Right ventricle myocardium inferior (tissue), 1 donor: Measurements from ENCODE around the gene CST11. TPM values are rescaled to one million over a fixed set of nuclear protein-coding genes. Genes with fewer than 3 reads are reported as not detected.

ENCODE experiments used
- ATAC-seq: fragments of 200-7000 bp; cut with Tn5 transposase; one replicate; pipeline ENCODE4 v1.9.1; 2020; ENCODE audit warnings: mild to moderate bottlenecking, moderate library complexity
- DNase-seq: peaks from one replicate; pipeline ENCODE4 v3.0.0; 2021; ENCODE audit errors: missing footprints
- intact Hi-C: fragments of 100-400 bp; cut with DNase I; formaldehyde crosslinking; loops from one replicate; pipeline ENCODE4 v1.11.0; 2022
- total RNA-seq: library from RNA; stranded (reverse); fragmentation: NEBNext Ultra II Directional; extraction: Animal tissue kit (Norgen Biotek cat#: 25700); gene quantifications from one replicate; pipeline ENCODE4 v1.2.1, GENCODE V29; 2021
- donor health status: DM: no; HTN: yes; CAD: no; lungs with severe emphysema.

CST11 gene
- total RNA-seq, 1 donor from 2014 or later: not detected

DNA sequence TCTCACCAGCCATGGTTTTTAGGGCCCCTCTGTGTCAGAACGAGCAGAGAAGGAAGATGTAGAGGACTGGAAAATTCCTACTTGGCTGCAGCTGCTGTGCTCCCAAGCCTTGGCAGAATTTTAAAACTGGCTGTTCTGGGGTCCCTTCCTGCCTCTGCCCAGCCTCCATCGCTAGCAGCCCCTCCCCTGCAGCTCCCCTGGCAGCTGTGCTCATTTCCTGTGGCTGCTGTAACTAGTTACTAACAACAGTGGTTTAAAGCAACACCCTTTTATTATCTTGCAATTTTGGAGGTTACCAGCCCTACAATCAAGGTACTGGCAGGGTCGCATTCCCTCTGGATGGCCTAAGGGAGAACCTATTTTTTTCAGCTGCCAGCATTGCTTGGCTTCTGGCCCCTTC lies 3.7 kb upstream of the CST11 start:
- DNase-seq (no peak), ATAC-seq (no peak)
- intact Hi-C loops: no loop called here

DNA sequence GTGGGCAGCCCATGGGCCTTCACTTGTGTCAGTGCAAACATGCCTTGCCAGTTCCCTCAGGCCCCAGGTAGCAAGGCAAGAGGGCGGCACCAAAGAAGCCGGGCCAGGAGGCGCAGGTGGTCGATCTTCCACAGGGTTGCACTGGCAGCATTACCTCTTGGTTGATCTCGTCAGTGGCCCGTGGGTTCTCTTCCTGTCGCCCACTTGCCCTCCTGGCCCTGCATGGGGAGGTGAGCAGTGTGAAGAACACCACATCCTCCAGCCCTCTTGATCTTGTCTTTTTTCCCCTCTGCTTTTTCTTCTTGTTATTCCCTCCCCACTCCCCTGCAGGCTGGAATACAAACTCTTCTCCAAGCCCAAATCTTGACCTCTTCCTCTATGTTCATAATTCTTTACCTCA lies 3.0 kb upstream of the CST11 start:
- intact Hi-C loops: no loop called here
- DNase-seq: no peak
- no peak for ATAC-seq

DNA sequence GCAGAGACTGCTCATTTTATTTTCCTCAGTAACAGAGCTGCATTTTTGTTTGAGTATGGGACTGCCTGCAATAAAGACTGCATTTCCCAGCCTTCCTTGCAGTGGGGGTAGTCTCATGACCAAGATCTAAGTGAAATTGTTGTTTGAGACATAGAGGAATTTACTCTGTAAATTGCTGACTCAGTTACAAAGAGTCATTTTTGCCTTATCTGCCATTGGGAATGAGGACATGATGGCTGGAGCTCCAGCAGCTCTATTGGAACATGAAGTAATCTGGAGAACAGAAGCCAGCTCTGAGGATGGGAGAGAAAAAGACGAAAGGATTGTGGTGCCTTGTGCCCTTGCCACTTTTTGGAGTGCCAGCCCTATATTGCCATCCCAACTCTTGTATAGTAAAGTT lies 2.1 kb upstream of the CST11 start:
- DNase-seq: no peak
- intact Hi-C loops: no loop called here
- no peak for ATAC-seq

DNA sequence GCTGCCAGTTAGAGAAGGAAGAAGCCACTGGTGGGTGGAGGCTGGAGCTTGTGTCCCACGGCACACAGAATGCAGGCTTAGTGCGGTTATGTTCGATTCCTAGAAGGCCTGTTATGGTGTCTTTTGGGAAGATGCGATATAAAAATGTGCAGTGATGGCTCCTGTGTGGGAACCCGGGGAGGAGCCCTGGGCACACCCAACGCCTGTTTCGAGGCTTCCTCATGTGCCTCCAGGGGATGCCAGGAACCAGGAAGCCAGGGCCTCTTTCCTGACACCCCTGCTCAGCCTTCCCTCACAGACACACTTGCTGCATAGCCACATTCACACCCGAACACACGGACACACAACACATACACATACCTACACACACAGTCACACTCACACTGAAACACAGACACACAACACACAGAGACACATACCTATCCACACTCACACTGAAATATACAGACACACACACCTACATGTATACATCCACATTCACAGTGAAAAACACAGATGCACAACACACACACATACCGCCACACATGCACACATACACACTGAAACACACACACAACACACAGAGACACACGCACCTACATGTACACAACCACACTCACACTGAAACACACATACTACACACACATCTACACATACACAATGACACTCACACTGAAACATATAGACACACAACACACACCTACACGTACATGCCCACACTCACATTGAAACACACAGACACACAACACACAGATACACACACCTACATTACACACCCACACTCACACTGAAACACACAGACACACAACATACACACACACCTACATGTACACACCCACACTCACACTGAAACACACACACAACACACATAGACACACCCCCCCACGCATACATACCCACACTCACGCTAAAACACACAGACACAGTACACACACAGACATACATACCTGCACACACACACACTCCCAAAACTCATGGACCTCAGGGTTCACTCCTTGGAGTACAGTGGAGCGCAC lies 1.2 kb upstream of the CST11 start:
- no peak for DNase-seq
- intact Hi-C loops: no loop called here
- ATAC-seq: no peak

GRCh38 chr20:23451956-23452487 lies 654 bp downstream of the CST11 start:
- intact Hi-C loops: no loop called here
- ATAC-seq (no peak), DNase-seq (no peak)

GRCh38 chr20:23450877-23451276 lies 1.8 kb downstream of the CST11 start:
- intact Hi-C loops: no loop called here
- ATAC-seq: no peak
- DNase-seq: no peak

- DNase-seq (no peak), ATAC-seq (no peak)
- intact Hi-C loops: loop anchor here (10.0 kb wide), 2 partner anchors 765 to 1105 kb away; no protein-coding TSS in a partner anchor
Observed at GRCh38 chr20:23449421-23449820, 3.3 kb downstream of the CST11 start.

DNA sequence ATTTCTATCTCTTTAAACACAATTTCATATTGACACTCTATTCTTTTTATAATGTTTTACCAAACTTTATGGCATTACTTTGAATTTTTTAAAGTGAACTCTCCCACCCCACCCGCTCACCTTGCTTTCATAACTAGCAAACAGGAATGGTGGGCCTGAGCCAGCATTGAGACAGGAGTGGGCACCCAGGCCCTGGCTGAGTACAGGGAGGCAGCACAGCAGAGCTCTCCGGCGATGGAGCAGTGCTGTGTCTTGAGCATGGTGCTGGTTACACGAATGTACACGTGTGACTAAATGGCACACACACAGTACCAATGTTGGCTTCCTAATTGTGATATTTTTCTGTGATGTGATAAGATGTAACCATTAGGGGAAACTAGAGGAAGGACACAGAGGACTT lies 4.5 kb downstream of the CST11 start:
- no peak for ATAC-seq
- no peak for DNase-seq
- intact Hi-C loops: loop anchor here (10.0 kb wide), 2 partner anchors 763 to 1103 kb away; no protein-coding TSS in a partner anchor

- intact Hi-C loops: loop anchor here (1.0 to 10.0 kb wide), 3 partner anchors 96 to 1102 kb away; partner anchors contain the start of gene NXT1
- ATAC-seq (peak; percentile 52), DNase-seq (no peak)
Observed at GRCh38 chr20:23446505-23446904, 6.2 kb downstream of the CST11 start.

DNA sequence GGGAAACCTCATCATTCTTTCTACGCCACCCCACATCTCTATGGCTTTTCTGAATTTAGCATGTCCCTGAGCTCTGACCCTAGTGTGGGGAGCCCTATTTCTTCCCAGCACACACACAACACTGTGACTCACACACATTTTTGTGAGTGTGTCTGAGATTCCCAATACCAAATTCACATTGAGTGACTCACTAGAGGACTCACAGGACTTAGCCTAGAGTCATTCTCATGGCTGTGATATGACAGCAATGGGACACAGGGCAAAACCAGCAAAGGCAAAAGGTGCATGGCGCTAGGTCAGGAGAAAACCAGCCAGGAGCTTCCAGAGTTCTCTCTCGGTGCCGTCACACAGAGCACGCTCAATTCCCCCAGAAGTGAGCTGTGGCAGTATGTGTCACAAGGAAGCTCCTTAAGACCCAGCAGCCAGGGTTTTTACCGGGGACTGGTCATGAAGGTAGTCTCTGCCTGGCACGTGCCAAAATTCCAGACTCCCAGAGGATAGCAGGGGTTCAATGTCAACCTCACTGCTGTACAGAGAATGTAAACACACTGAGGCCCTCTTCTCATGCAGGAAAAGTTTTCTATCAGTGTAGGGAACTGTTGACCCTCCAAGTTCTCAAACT lies 7.0 kb downstream of the CST11 start:
- DNase-seq (no peak), ATAC-seq (no peak)
- intact Hi-C loops: loop anchor here (1.0 to 10.0 kb wide), 3 partner anchors 95 to 1101 kb away; partner anchors contain the start of gene NXT1

GRCh38 chr20:23444859-23445258 lies 7.8 kb downstream of the CST11 start:
- intact Hi-C loops: loop anchor here (10.0 kb wide), 2 partner anchors 760 to 1100 kb away; no protein-coding TSS in a partner anchor
- no peak for DNase-seq
- ATAC-seq: no peak

DNA sequence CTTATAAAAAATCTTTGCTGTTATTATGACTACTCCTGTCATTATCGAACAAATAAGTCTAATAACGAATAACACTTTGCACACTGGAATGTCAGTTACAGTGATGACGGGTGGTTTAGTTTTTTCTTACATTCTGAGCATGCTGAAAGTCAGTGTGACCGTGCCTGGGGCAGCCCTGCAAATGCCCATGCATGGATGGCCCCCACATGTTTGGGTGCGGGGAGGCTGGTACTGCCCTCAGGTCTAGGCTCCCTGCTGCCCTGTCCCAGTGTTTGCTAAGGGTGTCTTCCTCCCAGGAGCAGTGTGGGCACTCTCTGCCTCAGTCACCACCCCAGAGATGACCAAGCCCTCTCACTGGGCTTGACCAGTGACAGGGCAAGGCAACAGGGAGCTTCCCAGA lies 10.2 kb downstream of the CST11 start:
- intact Hi-C loops: loop anchor here (2.0 to 10.0 kb wide), 3 partner anchors 164 to 1098 kb away; no protein-coding TSS in a partner anchor
- DNase-seq: no peak
- ATAC-seq: no peak

- DNase-seq (no peak), ATAC-seq (peak; percentile 70)
- intact Hi-C loops: loop anchor here (2.0 to 10.0 kb wide), 3 partner anchors 165 to 1097 kb away; no protein-coding TSS in a partner anchor
Observed at GRCh38 chr20:23441850-23442313, 10.8 kb downstream of the CST11 start.

- DNase-seq (no peak), ATAC-seq (no peak)
- intact Hi-C loops: loop anchor here (10.0 kb wide), 2 partner anchors 755 to 1095 kb away; no protein-coding TSS in a partner anchor
Observed at GRCh38 chr20:23440004-23440403, 12.7 kb downstream of the CST11 start.

GRCh38 chr20:23438661-23439060 lies 14.0 kb downstream of the CST11 start:
- DNase-seq (no peak), ATAC-seq (no peak)
- intact Hi-C loops: no loop called here

DNA sequence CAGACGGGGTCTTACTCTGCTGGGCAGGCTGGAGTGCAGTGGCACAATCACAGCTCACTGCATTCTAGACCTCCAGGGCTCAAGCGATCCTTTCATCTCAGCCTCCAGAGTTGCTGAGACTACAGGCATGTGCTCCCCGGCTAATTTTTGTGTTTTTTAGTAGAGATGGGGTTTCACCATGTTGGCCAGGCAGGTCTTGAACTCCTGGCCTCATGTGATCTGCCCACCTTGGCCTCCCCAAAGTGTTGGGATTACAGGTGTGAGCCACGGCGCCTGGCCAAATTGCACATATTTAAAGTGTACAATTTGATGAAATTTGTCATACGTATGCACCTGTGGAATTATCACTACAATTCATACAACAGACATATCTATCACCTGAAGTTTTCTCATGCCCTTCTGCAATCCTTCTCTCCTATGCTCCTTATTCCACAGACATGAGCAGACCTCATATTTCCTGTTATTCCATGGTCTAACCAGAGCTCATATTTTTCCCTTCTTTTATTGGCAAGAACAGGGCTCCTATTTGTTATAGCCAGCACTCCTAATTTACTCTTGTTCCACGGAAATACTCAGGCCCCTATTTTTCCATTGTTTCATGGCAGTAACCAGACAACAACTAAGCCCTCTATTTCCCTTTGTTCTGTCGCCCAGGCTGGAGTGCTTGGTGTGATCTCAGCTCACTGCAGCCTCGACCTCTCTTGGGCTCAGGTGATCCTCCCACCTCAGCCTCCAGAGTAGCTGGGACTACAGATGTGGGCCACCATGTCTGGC lies 15.4 kb downstream of the CST11 start:
- ATAC-seq (no peak), DNase-seq (no peak)
- intact Hi-C loops: no loop called here

GRCh38 chr20:23436681-23437080 lies 16.0 kb downstream of the CST11 start:
- intact Hi-C loops: no loop called here
- ATAC-seq (peak; percentile 37), DNase-seq (no peak)
